ENCODE results near the gene SLIT3. TPM values are rescaled to one million over a fixed set of nuclear protein-coding genes. Genes with fewer than 3 reads are reported as not detected.

The SLIT3 gene
- total and polyA plus RNA-seq, 10 of the 15 experiments (the other 5 are each of a cell fraction or from before 2014, with no cell fraction given), result 0.05 TPM; not detected in 9

- in situ Hi-C loops (cut with MboI), result no loop called here
- POLR2A ChIA-PET, result no interaction called here
Observed at GRCh38 chr5:168837852-168838251, 463.1 kb downstream of the SLIT3 start.

More at GRCh38 chr5:168837852-168838251, 463.1 kb downstream of the SLIT3 start:
- no peaks in the 10 kb centered on the region for H3K36me3 ChIP-seq (ENCODE audit: control insufficient read depth in 2 of 2, insufficient read depth in 2 of 2, low read length in 1 of 2)
- H3K27ac ChIP-seq (ENCODE audit: control insufficient read depth, insufficient read depth), result no peak overlapping the region
- ATAC-seq, result no peak
- H3K9ac ChIP-seq (ENCODE audit: control insufficient read depth, insufficient read depth, low read length), result no peak overlapping the region
- no TSS peak for BruUV-seq (replicated peaks)
- ChIA-PET CTCF (no interaction called here), RAD21 (ENCODE audit: unreplicated experiment) (no interaction called here), SMC1A (ENCODE audit: uncharacterized antibody, unreplicated experiment) (no interaction called here)
- H3K4me3 ChIP-seq, result no peak overlapping the region
- intact Hi-C loops (cut with micrococcal nuclease; ENCODE audit: unreplicated experiment), result no loop called here
- no peak overlapping the region for H3K4me2 ChIP-seq (ENCODE audit: control insufficient read depth, insufficient read depth)
- TF ChIP-seq RAD21 (IDR thresholded peaks at IDR 0.05; ENCODE audit: insufficient read depth, low read depth, low read length) (no peak), KDM1A (IDR thresholded peaks at IDR 0.05; ENCODE audit: borderline replicate concordance) (no peak), SKIL (IDR thresholded peaks at IDR 0.05; ENCODE audit: low read depth, poor library complexity, severe bottlenecking) (no peak), CHD1 (IDR thresholded peaks at IDR 0.05; ENCODE audit: low read depth, low read length) (no peak), LARP7 (IDR thresholded peaks at IDR 0.05) (no peak)
- H4K20me1 ChIP-seq (ENCODE audit: control insufficient read depth, insufficient read depth), result no peaks in the 10 kb centered on the region
- 30% methylated on average over 3 of the region's 3 CpGs for WGBS (ENCODE audit: insufficient coverage, insufficient replicate concordance, low lambda C conversion rate, missing lambda C conversion rate)
- DNase-seq (ENCODE audit: low read depth, low spot score), result no peak
- no peaks in the 10 kb centered on the region for H3K4me1 ChIP-seq (ENCODE audit: control insufficient read depth, insufficient read depth, low read length)
- H2AFZ ChIP-seq (ENCODE audit: control insufficient read depth, low read depth, low read length), result no peak overlapping the region
- peaks cover 0 to 2% of the 10 kb centered on the region in 2 experiments; a peak in 2 of 4 replicates for H3K27me3 ChIP-seq (replicated peaks in 1 of 2; ENCODE audit: control insufficient read depth in 2 of 2, insufficient read depth in 2 of 2, low read length in 1 of 2)
- no peaks in the 10 kb centered on the region for H3K9me3 ChIP-seq (replicated peaks; ENCODE audit: control insufficient read depth, insufficient read depth, low read length)
- FAIRE-seq, result no peak
- H3K79me2 ChIP-seq (ENCODE audit: control insufficient read depth, insufficient read depth, low read length), result no peaks in the 10 kb centered on the region
